Suppressor macrophage treated with lipopolysaccharide for 4 hours (primary cell): ENCODE results near the gene KLF17.
"Not testable (repeated sequence)": the region's sequence is repeated elsewhere in the genome, so short reads cannot be mapped to it uniquely, and the experiment has no call there.

Source experiments
- DNase-seq: peaks from one replicate; pipeline ENCODE4 v3.0.0-alpha.2; 2020

KLF17 gene

GRCh38 chr1:44110916-44111315 lies 7.7 kb upstream of the KLF17 start:
- no peak for DNase-seq

GRCh38 chr1:44111861-44112260 lies 6.8 kb upstream of the KLF17 start:
- no peak for DNase-seq

- DNase-seq: no peak
Measured at GRCh38 chr1:44112486-44112885, 6.1 kb upstream of the KLF17 start.

GRCh38 chr1:44113095-44113609 lies 5.5 kb upstream of the KLF17 start:
- DNase-seq: no peak

- no peak for DNase-seq
Measured at GRCh38 chr1:44114098-44114497, 4.5 kb upstream of the KLF17 start.

GRCh38 chr1:44117272-44117671 lies 1.3 kb upstream of the KLF17 start:
- DNase-seq: not testable (repeated sequence)

GRCh38 chr1:44119525-44119924 lies 904 bp downstream of the KLF17 start:
- DNase-seq: no peak

- no peak for DNase-seq
Measured at GRCh38 chr1:44120398-44120949, 1.9 kb downstream of the KLF17 start.

GRCh38 chr1:44129616-44130500 lies 11.2 kb downstream of the KLF17 start:
- no peak for DNase-seq

GRCh38 chr1:44131411-44131810 lies 12.8 kb downstream of the KLF17 start:
- DNase-seq: no peak

GRCh38 chr1:44134071-44134920 lies 15.7 kb downstream of the KLF17 start:
- DNase-seq: no peak

GRCh38 chr1:44135886-44136285 lies 17.3 kb downstream of the KLF17 start:
- no peak for DNase-seq

GRCh38 chr1:44138239-44138638 lies 19.6 kb downstream of the KLF17 start:
- DNase-seq: no peak

- not testable (repeated sequence) for DNase-seq
Measured at GRCh38 chr1:44139565-44139964, 20.9 kb downstream of the KLF17 start.

- no peak for DNase-seq
Measured at GRCh38 chr1:44141531-44141930, 22.9 kb downstream of the KLF17 start, which contains the start of gene KLF18. Gene KLF18, minus strand, starts transcription at chr1:44141631. Its CDS starts 0 bp downstream, at chr1:44141631.

- no peak for DNase-seq
Measured at GRCh38 chr1:44144962-44145756, 26.5 kb downstream of the KLF17 start.

GRCh38 chr1:44146536-44147361 lies 28.1 kb downstream of the KLF17 start:
- no peak for DNase-seq

- no peak for DNase-seq
Measured at GRCh38 chr1:44147582-44147981, 29.0 kb downstream of the KLF17 start.

- no peak for DNase-seq
Measured at GRCh38 chr1:44151332-44151731, 32.7 kb downstream of the KLF17 start.

GRCh38 chr1:44151808-44152207 lies 33.2 kb downstream of the KLF17 start:
- no peak for DNase-seq

- DNase-seq: no peak
Measured at GRCh38 chr1:44152692-44153091, 34.1 kb downstream of the KLF17 start.
